Esophagus squamous epithelium (tissue), 4 donors: ENCODE results near the gene TDRD9.
A peak's percentile ranks its signal among the peaks of the same experiment; 100 is the strongest.

Experiments used
- POLR2A ChIP-seq, 4 donors: fragments of 450-650 bp; IDR thresholded peaks; one replicate each; pipeline ENCODE4 v1.6.1; 2017; ENCODE audit warnings: antibody characterized with exemption in 4 of 4, mild to moderate bottlenecking in 4 of 4, moderate library complexity in 3 of 4
- TF ChIP-seq, protein P1 (sequence below), 6 experiments: fragments of 450-650 bp in 4 of 6; fragments of 200-600 bp in 2 of 6; sonication (generic) in 2 of 6; IDR thresholded peaks; one replicate each; pipeline ENCODE4 v1.5.1; 2016 to 2019; ENCODE audit warnings: antibody characterized with exemption in 6 of 6, mild to moderate bottlenecking in 4 of 6, moderate library complexity in 4 of 6

- TF ChIP-seq, protein P1, sequence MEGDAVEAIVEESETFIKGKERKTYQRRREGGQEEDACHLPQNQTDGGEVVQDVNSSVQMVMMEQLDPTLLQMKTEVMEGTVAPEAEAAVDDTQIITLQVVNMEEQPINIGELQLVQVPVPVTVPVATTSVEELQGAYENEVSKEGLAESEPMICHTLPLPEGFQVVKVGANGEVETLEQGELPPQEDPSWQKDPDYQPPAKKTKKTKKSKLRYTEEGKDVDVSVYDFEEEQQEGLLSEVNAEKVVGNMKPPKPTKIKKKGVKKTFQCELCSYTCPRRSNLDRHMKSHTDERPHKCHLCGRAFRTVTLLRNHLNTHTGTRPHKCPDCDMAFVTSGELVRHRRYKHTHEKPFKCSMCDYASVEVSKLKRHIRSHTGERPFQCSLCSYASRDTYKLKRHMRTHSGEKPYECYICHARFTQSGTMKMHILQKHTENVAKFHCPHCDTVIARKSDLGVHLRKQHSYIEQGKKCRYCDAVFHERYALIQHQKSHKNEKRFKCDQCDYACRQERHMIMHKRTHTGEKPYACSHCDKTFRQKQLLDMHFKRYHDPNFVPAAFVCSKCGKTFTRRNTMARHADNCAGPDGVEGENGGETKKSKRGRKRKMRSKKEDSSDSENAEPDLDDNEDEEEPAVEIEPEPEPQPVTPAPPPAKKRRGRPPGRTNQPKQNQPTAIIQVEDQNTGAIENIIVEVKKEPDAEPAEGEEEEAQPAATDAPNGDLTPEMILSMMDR (IDR thresholded peaks at IDR 0.05): peak in 3 of 6 experiments; percentile 5 to 6 (median 5)
- no peak for TF ChIP-seq POLR2A (IDR thresholded peaks at IDR 0.05)
Observed at GRCh38 chr14:104026024-104026423, 97.8 kb downstream of the TDRD9 start.
